HG03196 (cell line): ENCODE measurements around the gene IRF8.

ENCODE experiments used
- ATAC-seq: cut with Tn5 transposase; IDR thresholded peaks from one replicate; pipeline ENCODE4 v1.9.1; 2021; ENCODE audit not compliant: unreplicated experiment

The IRF8 gene

DNA sequence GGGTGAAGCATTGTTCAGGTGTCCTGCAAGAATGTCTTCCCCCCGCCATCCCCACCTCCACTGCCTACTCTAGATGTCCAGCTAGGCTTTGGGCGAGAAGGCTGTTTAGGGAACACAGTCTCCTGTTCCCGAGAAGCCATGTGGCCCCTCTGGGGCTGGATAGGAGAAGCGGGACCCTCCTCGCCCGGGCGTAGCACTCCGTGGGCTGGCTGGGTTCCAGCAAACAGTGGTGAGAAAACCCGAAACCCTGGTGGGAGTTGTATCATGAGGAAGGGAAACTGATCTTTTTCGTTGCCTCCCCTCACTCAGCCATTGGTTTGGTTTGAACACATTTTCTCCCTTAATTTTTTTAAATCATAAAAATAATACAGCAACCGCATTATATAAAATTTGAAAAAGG is 56.6 kb downstream of the IRF8 start:
- no peak for ATAC-seq

DNA sequence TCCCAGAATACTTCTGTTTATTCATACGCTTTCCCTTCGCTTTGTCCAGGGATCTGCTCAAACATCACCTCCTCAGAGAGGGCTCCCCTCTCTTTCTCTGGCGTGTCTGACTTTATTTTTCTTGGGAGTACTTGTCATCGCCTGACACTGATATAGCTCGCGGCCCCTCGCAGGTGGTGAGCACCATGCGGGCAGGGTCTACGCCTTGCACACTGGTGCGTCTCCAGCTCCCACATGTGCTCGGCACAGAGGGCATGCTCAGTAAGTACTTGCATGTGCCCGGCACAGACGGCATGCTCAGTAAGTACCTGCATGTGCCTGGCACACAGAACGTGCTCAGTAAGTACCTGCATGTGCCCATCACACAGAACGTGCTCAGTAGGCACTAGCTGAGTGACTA is 57.5 kb downstream of the IRF8 start:
- no peak for ATAC-seq

DNA sequence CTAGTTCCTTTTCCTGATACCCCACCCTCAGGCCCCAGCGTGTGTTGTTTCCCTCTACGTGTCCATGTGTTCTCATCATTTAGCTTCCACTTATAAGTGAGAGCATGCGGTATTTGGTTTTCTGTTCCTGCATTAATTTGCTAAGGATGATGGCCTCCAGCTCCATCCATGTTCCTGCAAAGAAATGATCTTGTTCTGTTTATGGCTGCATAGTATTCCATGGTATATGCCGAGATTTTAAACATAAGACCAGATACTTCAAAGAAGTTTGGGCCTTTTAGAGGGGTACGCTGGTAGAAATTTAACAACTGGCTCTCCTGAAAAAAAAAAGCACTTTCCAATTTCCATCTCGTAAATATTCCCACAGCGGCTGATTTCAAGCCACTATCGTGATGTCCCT is 59.8 kb downstream of the IRF8 start:
- no peak for ATAC-seq

DNA sequence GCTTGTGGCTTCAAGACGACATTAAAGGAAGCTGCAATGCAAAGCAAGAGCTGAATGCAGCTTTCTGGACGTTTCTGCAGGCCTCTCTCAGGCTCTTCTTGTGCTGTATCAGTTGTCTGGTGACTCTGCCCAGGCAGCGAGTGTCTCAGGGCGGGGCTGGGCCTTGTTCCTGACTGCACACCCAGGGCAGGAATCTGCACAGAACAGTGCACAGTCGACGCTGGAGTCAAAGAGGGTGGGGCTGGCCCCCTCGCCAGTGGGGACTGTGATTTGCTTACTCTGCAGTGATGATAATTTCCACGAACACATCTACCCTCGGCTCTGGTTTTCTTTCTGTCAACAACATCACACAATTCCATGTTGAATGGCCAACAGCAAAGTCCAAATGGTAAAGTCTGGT is 60.7 kb downstream of the IRF8 start:
- no peak for ATAC-seq

DNA sequence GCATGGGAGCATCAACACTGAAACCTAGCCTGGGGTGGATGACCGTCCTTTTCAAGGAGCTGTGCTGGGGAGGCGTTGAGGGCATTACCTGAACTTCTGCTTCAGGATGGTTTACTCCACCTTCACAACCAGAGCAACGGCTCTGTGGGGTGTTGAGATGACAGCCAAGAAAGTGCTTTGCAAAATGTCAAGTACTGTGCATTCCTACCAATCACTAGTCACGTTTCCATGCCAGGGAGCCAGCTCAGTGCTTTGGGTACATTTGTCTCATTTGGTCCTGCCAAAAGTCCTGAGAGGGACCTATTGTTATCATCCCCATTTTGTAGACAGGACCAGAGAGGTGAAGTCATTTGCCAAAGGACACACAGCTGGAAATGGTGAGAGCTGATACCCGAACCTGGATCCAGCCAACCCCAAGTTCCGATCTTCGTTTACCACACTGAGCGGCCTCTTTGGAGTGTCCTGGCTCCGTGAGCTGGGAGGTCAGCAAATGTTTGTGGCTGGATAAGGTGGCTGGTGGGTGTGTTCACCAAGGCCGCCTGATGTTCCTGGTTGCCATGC is 61.6 kb downstream of the IRF8 start:
- no peak for ATAC-seq

DNA sequence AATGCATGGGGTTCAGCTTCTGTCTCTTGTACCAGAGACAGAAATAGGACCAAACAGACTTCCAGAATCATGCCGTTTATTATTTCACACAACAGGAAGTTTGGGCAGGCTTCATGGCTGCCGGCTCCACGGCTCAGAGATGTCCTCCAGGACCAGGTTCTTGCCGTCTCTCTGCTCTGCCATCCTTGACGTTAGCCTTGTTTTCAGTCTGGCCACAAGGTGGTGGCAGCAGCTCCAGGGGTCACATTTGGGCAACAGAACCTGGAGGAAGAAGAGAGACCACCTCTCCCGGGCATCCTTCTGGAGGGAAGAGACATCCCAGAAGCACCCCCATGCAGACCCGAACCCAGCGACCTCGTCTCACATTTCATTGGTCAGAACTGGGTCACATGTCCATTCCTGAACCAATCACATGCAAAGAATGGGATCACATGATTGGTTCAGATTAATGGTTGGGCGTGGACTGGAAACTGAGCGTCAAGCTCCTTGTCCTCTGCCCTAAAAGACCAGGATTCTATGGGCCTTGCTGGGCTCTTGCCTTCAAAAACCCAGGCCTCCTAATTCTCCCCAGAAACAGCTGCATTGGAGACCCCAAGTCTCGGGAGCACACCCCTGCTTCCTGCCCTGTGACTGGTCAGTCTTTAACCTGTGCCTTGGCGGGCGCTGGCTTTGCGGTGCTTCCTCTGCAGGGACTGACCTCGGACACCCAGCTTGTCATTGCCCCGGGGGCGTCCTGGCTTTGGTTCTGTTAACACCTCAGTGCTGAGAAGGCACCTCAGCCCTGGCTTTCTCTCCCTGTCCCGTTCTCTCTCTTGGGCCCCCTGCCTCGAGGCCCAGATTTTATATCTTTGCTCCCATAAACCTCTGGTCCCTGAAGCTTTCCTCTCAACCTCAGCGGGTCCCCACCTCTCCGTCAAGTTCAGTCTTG is 63.3 kb downstream of the IRF8 start:
- no peak for ATAC-seq

DNA sequence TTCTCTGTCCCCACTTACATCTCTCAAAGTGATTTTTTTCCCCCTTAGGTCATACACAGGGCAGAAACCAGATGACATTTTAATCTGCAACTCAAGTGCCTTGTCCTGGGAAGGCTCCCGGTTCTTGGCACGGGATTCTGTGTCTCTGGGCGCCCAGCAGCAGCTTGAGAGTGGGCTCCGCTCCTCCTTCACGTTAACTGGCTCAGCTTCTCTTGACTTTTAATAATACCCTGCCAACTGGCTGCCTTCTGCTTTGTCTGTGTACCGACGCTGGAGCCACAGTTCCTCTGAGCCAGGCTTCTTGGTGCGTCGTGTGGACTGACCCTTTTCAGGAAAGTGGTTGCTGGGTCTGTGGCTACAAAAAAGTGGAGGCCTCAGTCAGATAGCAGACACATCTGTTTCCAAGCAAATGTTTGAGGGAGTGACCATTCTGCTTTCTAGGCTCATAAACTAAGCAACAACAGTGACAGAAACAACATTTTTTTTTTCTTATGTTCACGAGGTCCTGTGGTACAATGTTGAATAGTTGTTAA is 64.9 kb downstream of the IRF8 start:
- no peak for ATAC-seq

DNA sequence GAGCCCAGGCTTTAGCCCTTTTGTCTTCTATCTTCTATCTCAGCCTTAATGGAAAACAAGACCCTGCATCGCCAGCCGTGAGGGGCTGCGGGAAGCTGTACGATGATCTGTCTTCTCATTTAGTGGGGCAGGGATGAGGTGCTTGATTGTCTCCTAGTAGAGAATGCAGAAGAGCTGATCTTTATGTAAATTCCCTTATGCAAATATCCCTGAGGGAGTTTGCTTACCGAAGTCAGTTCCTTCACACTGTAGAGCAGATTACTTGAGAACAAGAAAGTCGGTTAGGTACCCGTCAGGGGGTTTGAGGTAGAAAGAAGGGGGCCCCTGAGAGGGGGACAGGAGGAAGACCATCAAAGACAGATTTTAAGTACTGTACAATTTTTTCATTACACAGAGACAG is 66.2 kb downstream of the IRF8 start:
- ATAC-seq = no peak

DNA sequence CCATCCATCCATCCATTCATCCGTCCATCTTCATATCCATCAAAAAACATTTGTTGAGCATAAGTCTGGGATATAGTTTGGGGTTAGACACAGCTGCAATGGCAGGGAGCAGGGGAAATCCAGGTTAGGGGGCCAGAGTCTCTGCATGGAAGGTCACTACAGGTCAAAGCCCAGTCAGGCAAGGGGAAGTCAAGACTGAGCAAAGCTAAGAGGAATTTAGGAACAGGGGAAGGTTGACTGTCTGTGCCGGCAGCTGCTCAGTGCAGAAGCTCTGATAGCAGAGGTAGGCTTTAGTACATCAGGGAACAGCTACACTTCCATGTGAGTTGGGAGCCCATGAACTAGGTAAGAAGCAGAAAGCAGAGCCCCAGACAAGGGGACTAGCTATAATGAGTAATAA is 68.1 kb downstream of the IRF8 start:
- no peak for ATAC-seq

DNA sequence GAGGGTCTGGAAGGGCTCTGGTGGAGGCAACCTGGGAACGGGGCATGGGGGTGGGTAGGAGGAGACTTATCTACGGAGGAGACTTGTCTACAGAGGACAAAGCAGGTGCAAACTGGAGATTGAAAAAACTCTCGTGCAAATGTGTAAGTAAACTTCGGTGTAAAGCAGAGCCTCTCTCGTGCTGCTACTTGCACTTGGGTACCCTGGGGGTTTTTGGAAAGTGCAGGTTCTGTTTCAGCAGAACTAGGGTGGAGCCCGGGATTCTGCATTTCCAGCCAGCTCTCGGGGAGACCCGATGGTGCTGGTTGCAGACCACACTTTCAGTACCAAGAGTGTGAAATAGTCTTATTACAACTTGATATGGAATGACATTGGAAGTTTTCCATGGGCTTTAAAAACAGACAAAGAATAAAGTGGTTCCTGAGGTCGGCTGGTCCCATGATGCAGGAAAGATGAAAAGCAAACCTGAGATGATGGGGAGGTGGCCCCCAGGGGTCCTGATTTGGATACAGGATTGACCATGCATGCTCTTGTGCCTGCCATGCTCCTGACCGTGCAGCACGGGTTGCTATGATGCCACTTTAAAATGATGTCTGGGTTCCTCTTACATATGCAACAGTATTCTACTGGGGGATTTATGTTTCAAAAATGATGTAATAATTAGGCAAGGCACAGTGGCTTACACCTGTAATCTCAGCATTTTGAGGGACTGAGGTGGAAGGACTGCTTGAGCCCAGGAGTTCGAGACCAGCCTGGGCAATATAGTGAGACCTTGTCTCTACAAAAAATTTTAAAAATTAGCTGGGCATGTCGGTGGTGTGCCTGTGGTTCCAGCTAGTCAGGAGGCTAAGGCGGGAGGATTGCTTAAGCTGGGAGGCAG is 69.3 kb downstream of the IRF8 start:
- no peak for ATAC-seq

DNA sequence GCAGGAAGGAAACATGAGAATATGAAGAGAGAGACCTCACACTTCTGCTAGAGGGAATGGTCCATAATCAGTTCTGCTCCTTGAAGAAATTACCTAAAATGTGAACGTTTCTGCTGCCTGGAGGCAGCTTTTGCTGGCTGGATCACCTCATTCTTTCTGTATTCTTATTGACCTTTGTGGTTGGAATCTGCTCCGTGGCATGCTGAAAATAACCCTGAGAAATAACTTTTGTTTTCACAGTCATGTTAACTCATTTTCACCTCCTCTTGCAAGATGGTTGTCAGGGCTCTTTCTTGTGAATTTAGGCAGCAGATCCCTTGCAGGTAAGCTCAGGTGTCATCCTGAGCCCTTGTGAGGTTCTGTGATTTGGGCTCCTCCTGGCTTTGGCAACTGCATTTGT is 70.2 kb downstream of the IRF8 start:
- no peak for ATAC-seq

DNA sequence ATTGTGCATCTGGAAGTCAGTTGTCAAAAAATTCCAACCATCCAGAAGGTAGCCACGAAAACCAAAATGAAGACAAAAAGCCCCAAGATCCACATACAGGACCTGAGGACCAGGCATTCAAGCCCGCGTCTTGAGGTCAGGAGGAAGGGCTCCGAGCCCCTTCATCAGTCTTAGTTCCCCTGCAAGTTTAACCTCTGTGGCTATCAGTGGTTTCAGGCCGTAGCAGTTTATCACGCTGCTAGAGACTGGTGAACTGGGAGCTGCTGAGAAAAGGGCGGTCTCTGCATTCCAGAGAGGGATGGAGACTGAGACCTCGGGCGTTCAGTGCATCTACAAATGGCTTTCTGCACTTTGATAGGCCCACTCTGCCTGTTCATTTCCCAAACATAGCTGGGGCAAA is 70.6 kb downstream of the IRF8 start:
- no peak for ATAC-seq

DNA sequence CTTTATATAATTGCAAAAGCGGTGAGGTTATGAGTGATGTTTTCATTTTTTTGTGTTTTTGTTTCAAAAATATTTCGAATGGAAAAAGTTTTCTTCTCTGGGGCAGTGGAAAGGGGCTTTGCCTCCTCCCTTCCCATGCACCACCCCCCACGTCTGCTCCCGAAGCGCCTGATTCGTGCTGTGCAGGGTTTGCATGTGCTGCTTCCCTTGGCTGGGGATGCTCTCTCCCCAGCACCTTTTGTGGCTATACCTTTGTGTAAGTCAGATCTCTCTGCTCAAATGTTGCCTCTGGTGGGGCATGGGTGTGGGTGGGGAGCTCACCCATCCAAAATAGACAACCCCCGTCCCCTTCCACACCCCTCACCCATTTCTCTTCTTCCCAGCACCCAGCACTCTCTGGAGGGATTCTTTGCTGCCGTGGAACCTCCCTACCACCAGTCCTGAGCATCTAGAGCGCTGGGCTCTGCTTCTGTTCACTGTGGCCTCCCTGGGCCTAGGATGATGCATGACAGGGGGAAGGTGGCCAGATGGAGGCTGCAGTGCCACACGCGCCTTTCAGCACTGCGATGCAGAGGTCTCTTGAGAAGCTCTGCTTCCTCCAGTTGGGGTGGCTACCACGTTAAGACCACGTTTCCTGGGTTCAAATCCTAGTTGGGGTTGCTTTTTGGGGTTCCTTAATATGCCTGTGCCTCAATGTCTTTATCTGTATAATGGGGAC is 71.2 kb downstream of the IRF8 start:
- ATAC-seq = no peak

DNA sequence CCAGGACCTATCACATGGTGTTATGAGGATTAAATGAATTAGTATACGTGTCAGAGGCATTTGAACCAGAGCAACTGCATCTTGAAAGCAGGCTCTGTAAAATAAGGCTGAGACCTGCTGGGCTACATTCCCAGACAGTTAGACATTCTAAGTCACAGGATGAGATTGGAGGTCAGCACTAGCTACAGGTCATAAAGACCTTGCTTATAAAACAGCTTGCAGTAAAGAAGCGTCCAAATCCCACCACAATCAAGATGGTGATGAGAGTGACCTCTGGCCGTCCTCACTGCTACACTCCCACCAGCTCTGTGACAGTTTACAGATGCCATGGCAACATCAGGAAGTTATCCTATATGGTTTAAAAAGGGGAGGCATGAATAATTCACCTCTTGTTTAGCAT is 71.8 kb downstream of the IRF8 start:
- no peak for ATAC-seq
